WTC11 (cell line): ENCODE results near the gene SYT17. TPM values are rescaled to one million over a fixed set of nuclear protein-coding genes. Genes with fewer than 3 reads are reported as not detected.
A peak's percentile ranks its signal among the peaks of the same experiment; 100 is the strongest.

Experiments
- ATAC-seq: fragments of 200-7000 bp; cut with Tn5 transposase; 2 replicates; pipeline ENCODE4 v1.10.0; 2021; ENCODE audit warnings: mild to moderate bottlenecking, moderate library complexity
- CTCF ChIA-PET: fragments of 300-600 bp; sonication (Branson Sonifier 250); formaldehyde crosslinking; loops from one replicate; lab custom pipeline; 2021; ENCODE audit warnings: antibody characterized with exemption; lab: Charles Lee
- POLR2A ChIA-PET: fragments of 350-600 bp; sonication (Branson Sonifier 250); formaldehyde crosslinking; loops from one replicate; lab custom pipeline; 2021; ENCODE audit warnings: antibody characterized with exemption; lab: Charles Lee
- DNase-seq: peaks from one replicate; pipeline ENCODE4 v3.0.0; 2021; ENCODE audit warnings: low spot score
- H3K27ac Mint-ChIP-seq: 2 replicates; pipeline ENCODE4 v1.8.0; 2021; ENCODE audit warnings: mixed read lengths
- H3K27me3 Mint-ChIP-seq: 2 replicates; pipeline ENCODE4 v1.8.0; 2021; ENCODE audit warnings: low read depth, mild to moderate bottlenecking, moderate library complexity, mixed read lengths
- H3K36me3 Mint-ChIP-seq: 2 replicates; pipeline ENCODE4 v1.8.0; 2021; ENCODE audit warnings: mixed read lengths
- H3K4me1 Mint-ChIP-seq: 2 replicates; pipeline ENCODE4 v1.8.0; 2022; ENCODE audit warnings: mixed read lengths
- H3K4me3 Mint-ChIP-seq: 2 replicates; pipeline ENCODE4 v1.8.0; 2021; ENCODE audit warnings: mild to moderate bottlenecking, moderate library complexity, mixed read lengths
- H3K9me3 Mint-ChIP-seq: 2 replicates; pipeline ENCODE4 v1.8.0; 2021; ENCODE audit warnings: mixed read lengths
- CREB1 ChIP-seq: sonication (generic); formaldehyde crosslinking; IDR thresholded peaks from 2 replicates; pipeline ENCODE4 v1.8.0; 2023; ENCODE audit warnings: mild to moderate bottlenecking, missing genetic modification reagents
- JAZF1 ChIP-seq: fragments of 250-450 bp; sonication (Bioruptor Pico); IDR thresholded peaks from 2 replicates; pipeline ENCODE4 v1.9.0; 2021; ENCODE audit warnings: moderate library complexity, mild to moderate bottlenecking, inconsistent platforms
- SMAD3 ChIP-seq: sonication (generic); formaldehyde crosslinking; IDR thresholded peaks from 2 replicates; pipeline ENCODE4 v1.8.0; 2022; ENCODE audit warnings: missing genetic modification reagents, mild to moderate bottlenecking, borderline replicate concordance
- ZNF416 ChIP-seq: fragments of 250-450 bp; sonication (Bioruptor Pico); IDR thresholded peaks from 2 replicates; pipeline ENCODE4 v1.9.0; 2021; ENCODE audit warnings: mild to moderate bottlenecking, inconsistent platforms
- total RNA-seq: library from RNA; stranded (reverse); gene quantifications from 3 replicates; pipeline ENCODE4 v1.2.3, GENCODE V29; 2021
- TF ChIP-seq, protein P1 (sequence below): sonication (generic); formaldehyde crosslinking; IDR thresholded peaks from 2 replicates; pipeline ENCODE4 v1.8.0; 2022; ENCODE audit warnings: missing genetic modification reagents
- TF ChIP-seq, protein P2 (sequence below): sonication (generic); formaldehyde crosslinking; IDR thresholded peaks from 2 replicates; pipeline ENCODE4 v1.8.1; 2022; ENCODE audit warnings: mild to moderate bottlenecking, missing genetic modification reagents, moderate library complexity, borderline replicate concordance
- TF ChIP-seq, protein P3 (sequence below): sonication (generic); formaldehyde crosslinking; IDR thresholded peaks from 2 replicates; pipeline ENCODE4 v1.8.0; 2023; ENCODE audit warnings: missing genetic modification reagents
- TF ChIP-seq, protein P4 (sequence below): sonication (generic); formaldehyde crosslinking; IDR thresholded peaks from 2 replicates; pipeline ENCODE4 v1.8.0; 2022; ENCODE audit warnings: mild to moderate bottlenecking, missing genetic modification reagents
- TF ChIP-seq, protein P5 (sequence below): sonication (generic); formaldehyde crosslinking; IDR thresholded peaks from 2 replicates; pipeline ENCODE4 v1.8.1; 2023; ENCODE audit warnings: mild to moderate bottlenecking, missing genetic modification reagents
- TF ChIP-seq, protein P6 (sequence below): fragments of 250-450 bp; sonication (Bioruptor Pico); IDR thresholded peaks from 2 replicates; pipeline ENCODE4 v1.8.0; 2021; ENCODE audit warnings: mild to moderate bottlenecking
- TF ChIP-seq, protein P7 (sequence below): fragments of 250-450 bp; sonication (Bioruptor Pico); IDR thresholded peaks from 2 replicates; pipeline ENCODE4 v1.9.0; 2021; ENCODE audit warnings: mild to moderate bottlenecking, borderline replicate concordance

The SYT17 gene
- total RNA-seq, 1 experiment from 2014 or later, result 5.5 TPM

DNA sequence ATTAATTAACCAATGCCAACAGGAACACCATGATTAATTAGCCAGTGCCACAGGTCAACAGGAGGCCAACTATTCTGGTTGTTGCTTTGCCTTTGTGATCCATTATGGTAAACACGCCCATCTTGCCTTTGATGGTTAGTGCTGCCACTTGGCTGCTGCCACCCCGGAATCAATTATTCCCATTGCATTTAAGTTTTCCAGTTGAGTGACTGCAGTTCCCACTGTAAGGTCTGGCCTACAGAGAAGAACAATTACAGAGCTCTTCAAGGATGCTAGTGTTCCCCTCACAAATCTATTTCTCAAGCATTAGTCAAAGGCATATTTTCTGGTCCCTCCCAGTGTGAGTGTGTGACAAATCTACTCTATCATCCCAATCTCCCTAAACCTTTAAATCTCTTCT, 110.4 kb downstream of the SYT17 start (continued):
- TF ChIP-seq, protein P1, sequence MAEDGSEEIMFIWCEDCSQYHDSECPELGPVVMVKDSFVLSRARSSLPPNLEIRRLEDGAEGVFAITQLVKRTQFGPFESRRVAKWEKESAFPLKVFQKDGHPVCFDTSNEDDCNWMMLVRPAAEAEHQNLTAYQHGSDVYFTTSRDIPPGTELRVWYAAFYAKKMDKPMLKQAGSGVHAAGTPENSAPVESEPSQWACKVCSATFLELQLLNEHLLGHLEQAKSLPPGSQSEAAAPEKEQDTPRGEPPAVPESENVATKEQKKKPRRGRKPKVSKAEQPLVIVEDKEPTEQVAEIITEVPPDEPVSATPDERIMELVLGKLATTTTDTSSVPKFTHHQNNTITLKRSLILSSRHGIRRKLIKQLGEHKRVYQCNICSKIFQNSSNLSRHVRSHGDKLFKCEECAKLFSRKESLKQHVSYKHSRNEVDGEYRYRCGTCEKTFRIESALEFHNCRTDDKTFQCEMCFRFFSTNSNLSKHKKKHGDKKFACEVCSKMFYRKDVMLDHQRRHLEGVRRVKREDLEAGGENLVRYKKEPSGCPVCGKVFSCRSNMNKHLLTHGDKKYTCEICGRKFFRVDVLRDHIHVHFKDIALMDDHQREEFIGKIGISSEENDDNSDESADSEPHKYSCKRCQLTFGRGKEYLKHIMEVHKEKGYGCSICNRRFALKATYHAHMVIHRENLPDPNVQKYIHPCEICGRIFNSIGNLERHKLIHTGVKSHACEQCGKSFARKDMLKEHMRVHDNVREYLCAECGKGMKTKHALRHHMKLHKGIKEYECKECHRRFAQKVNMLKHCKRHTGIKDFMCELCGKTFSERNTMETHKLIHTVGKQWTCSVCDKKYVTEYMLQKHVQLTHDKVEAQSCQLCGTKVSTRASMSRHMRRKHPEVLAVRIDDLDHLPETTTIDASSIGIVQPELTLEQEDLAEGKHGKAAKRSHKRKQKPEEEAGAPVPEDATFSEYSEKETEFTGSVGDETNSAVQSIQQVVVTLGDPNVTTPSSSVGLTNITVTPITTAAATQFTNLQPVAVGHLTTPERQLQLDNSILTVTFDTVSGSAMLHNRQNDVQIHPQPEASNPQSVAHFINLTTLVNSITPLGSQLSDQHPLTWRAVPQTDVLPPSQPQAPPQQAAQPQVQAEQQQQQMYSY (CRISPR knock-in tag), result no peak

DNA sequence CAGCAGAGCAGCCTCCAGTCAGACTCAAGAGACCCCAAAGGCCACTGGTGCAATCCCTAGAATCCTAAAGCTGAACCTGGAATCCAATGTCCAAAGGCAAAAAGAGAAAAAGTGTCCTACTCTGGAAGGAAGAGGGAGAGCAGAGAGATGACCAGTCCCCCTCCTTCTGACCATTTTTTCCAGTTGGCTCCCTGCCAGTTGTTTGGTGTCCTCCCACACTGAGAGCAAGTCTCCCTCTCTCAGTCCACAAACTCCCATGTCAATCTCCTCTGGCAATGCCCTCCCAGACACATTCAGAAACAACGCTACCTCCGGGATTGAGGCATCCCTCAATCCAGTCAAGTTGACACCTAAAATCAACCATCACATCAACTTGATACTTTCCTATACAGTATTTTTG, 113.2 kb downstream of the SYT17 start:
- Mint-ChIP-seq H3K36me3 (no peaks in the 10 kb centered on the region), H3K4me1 (peaks cover 19% of the 10 kb centered on the region), H3K9me3 (peaks cover 23% of the 10 kb centered on the region), H3K4me3 (no peak overlapping the region), H3K27me3 (no peaks in the 10 kb centered on the region; the same call in 1 of the 2 replicates), H3K27ac (no peak overlapping the region)
- TF ChIP-seq, protein P1 (CRISPR knock-in tag), result no peak
- ATAC-seq, result no peak
- ChIA-PET POLR2A (interaction anchor here (0.6 kb wide), 1 partner anchor 172 kb away, joined by 3 read pairs; no protein-coding TSS in a partner anchor), CTCF (no interaction called here)
- DNase-seq, result no peak

DNA sequence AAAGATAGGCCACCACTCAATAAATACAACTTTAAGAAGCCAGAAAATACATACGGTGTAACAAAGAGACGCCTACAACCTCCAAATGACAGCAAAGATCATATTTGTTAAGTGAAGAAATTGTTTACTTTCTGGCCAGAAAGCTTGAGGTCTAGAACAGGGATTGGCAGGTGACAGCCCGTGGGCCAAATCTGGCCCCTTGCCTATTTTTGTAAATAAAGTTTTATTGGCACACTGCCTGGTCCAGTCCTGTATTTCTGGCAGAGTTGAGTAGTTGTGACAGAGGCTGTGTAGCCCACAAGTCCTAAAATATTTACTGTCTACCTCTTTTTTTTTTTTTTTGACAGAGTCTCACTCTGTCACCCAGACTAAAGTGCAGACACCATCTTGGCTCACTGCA, 114.1 kb downstream of the SYT17 start:
- ATAC-seq (no peak), DNase-seq (no peak)
- H3K36me3 Mint-ChIP-seq, result no peaks in the 10 kb centered on the region
- no peak overlapping the region for H3K27ac Mint-ChIP-seq
- no peak overlapping the region for H3K4me3 Mint-ChIP-seq
- ChIA-PET CTCF (no interaction called here), POLR2A (no interaction called here)
- H3K27me3 Mint-ChIP-seq, result no peaks in the 10 kb centered on the region; the same call in 1 of the 2 replicates
- TF ChIP-seq JAZF1 (CRISPR knock-in tag), result no peak
- H3K9me3 Mint-ChIP-seq, result peaks cover 25% of the 10 kb centered on the region
- peaks cover 23% of the 10 kb centered on the region for H3K4me1 Mint-ChIP-seq

DNA sequence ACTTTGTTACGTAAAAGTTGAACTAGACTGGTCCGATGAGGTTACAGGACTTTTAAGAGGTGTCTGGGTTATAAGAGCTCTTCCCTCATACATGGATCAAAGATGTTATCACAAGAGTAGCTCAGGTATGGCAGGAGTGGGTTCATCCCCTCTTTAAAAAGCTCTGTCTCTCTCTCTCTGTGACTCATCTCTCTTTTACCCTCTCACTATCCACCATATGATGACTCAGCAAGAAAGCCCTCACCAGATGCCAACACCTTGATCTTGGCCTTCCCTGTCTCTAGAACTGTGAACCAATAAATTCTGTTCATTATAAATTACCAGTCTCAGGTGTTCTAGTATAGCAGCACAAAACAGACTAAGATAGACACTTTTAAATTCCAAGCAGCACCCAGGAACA, 115.6 kb downstream of the SYT17 start:
- peaks cover 33% of the 10 kb centered on the region for H3K4me1 Mint-ChIP-seq
- H3K9me3 Mint-ChIP-seq, result peaks cover 24% of the 10 kb centered on the region
- DNase-seq (no peak), ATAC-seq (no peak)
- no peaks in the 10 kb centered on the region for H3K36me3 Mint-ChIP-seq
- H3K4me3 Mint-ChIP-seq, result no peak overlapping the region
- no peaks in the 10 kb centered on the region; the same call in 1 of the 2 replicates for H3K27me3 Mint-ChIP-seq
- ChIA-PET POLR2A (no interaction called here), CTCF (no interaction called here)
- peak overlapping the region; percentile 8; the same call in 1 of the 2 replicates for H3K27ac Mint-ChIP-seq
- TF ChIP-seq, protein P2, sequence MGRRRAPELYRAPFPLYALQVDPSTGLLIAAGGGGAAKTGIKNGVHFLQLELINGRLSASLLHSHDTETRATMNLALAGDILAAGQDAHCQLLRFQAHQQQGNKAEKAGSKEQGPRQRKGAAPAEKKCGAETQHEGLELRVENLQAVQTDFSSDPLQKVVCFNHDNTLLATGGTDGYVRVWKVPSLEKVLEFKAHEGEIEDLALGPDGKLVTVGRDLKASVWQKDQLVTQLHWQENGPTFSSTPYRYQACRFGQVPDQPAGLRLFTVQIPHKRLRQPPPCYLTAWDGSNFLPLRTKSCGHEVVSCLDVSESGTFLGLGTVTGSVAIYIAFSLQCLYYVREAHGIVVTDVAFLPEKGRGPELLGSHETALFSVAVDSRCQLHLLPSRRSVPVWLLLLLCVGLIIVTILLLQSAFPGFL (CRISPR knock-in tag), result no peak
- TF ChIP-seq ZNF416 (CRISPR knock-in tag) (no peak), SMAD3 (CRISPR knock-in tag) (no peak), CREB1 (CRISPR knock-in tag) (no peak)
- TF ChIP-seq, protein P3, sequence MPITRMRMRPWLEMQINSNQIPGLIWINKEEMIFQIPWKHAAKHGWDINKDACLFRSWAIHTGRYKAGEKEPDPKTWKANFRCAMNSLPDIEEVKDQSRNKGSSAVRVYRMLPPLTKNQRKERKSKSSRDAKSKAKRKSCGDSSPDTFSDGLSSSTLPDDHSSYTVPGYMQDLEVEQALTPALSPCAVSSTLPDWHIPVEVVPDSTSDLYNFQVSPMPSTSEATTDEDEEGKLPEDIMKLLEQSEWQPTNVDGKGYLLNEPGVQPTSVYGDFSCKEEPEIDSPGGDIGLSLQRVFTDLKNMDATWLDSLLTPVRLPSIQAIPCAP (CRISPR knock-in tag), result no peak
- TF ChIP-seq, protein P4, sequence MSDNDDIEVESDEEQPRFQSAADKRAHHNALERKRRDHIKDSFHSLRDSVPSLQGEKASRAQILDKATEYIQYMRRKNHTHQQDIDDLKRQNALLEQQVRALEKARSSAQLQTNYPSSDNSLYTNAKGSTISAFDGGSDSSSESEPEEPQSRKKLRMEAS (CRISPR knock-in tag), result no peak
- TF ChIP-seq, protein P5, sequence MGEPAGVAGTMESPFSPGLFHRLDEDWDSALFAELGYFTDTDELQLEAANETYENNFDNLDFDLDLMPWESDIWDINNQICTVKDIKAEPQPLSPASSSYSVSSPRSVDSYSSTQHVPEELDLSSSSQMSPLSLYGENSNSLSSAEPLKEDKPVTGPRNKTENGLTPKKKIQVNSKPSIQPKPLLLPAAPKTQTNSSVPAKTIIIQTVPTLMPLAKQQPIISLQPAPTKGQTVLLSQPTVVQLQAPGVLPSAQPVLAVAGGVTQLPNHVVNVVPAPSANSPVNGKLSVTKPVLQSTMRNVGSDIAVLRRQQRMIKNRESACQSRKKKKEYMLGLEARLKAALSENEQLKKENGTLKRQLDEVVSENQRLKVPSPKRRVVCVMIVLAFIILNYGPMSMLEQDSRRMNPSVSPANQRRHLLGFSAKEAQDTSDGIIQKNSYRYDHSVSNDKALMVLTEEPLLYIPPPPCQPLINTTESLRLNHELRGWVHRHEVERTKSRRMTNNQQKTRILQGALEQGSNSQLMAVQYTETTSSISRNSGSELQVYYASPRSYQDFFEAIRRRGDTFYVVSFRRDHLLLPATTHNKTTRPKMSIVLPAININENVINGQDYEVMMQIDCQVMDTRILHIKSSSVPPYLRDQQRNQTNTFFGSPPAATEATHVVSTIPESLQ (CRISPR knock-in tag), result no peak
- TF ChIP-seq, protein P6, sequence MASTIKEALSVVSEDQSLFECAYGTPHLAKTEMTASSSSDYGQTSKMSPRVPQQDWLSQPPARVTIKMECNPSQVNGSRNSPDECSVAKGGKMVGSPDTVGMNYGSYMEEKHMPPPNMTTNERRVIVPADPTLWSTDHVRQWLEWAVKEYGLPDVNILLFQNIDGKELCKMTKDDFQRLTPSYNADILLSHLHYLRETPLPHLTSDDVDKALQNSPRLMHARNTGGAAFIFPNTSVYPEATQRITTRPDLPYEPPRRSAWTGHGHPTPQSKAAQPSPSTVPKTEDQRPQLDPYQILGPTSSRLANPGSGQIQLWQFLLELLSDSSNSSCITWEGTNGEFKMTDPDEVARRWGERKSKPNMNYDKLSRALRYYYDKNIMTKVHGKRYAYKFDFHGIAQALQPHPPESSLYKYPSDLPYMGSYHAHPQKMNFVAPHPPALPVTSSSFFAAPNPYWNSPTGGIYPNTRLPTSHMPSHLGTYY (CRISPR knock-in tag), result no peak
- TF ChIP-seq, protein P7, sequence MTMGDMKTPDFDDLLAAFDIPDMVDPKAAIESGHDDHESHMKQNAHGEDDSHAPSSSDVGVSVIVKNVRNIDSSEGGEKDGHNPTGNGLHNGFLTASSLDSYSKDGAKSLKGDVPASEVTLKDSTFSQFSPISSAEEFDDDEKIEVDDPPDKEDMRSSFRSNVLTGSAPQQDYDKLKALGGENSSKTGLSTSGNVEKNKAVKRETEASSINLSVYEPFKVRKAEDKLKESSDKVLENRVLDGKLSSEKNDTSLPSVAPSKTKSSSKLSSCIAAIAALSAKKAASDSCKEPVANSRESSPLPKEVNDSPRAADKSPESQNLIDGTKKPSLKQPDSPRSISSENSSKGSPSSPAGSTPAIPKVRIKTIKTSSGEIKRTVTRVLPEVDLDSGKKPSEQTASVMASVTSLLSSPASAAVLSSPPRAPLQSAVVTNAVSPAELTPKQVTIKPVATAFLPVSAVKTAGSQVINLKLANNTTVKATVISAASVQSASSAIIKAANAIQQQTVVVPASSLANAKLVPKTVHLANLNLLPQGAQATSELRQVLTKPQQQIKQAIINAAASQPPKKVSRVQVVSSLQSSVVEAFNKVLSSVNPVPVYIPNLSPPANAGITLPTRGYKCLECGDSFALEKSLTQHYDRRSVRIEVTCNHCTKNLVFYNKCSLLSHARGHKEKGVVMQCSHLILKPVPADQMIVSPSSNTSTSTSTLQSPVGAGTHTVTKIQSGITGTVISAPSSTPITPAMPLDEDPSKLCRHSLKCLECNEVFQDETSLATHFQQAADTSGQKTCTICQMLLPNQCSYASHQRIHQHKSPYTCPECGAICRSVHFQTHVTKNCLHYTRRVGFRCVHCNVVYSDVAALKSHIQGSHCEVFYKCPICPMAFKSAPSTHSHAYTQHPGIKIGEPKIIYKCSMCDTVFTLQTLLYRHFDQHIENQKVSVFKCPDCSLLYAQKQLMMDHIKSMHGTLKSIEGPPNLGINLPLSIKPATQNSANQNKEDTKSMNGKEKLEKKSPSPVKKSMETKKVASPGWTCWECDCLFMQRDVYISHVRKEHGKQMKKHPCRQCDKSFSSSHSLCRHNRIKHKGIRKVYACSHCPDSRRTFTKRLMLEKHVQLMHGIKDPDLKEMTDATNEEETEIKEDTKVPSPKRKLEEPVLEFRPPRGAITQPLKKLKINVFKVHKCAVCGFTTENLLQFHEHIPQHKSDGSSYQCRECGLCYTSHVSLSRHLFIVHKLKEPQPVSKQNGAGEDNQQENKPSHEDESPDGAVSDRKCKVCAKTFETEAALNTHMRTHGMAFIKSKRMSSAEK (CRISPR knock-in tag), result no peak
